ENCODE results near the gene SALL1. TPM values are rescaled to one million over a fixed set of nuclear protein-coding genes. Genes with fewer than 3 reads are reported as not detected.

The SALL1 gene
- total RNA-seq, 1 experiment from 2014 or later, result 101 TPM

DNA sequence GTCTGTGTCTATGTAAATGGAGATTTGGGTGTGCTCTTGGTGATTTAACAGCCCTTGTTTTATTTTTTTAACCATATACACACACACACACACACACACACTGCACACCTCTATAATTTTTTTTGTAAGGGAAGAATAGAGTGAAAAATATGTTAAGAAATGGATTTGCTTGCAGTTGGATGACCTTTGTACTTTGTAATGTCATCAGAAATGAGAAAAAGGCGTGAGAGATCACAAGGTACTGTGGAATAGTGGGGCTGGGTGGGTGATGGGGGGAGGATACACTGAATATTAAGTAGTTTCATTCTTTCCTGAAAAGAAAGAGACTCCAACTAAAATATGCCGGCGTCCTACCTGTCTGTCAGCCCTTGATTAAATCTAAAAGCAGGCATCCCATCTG is 38.7 kb downstream of the SALL1 start:
- no peaks in the 10 kb centered on the region for H3K9me3 ChIP-seq (ENCODE audit: control insufficient read depth, low read depth, low read length)
- H4K91ac ChIP-seq (ENCODE audit: insufficient read length, low read depth, low read length), result no peak overlapping the region
- no peak overlapping the region for H3K4me2 ChIP-seq (ENCODE audit: insufficient read depth, insufficient read length, low read length)
- no CpG with 5 or more reads among the region's 3 CpGs for whole genome bisulfite sequencing (ENCODE audit: extremely low coverage, insufficient read length, low lambda C conversion rate)
- no peak overlapping the region for H2BK12ac ChIP-seq (ENCODE audit: insufficient read length, low read depth, low read length)
- no peak overlapping the region for H2BK5ac ChIP-seq (ENCODE audit: insufficient read length, low read length)
- no peak overlapping the region for H3K4ac ChIP-seq (ENCODE audit: low read depth, low read length)
- no peak overlapping the region for H4K5ac ChIP-seq (ENCODE audit: insufficient read length, low read depth, low read length)
- H4K8ac ChIP-seq (replicated peaks; ENCODE audit: insufficient read length, low read depth, low read length), result no peak overlapping the region
- no peaks in the 10 kb centered on the region; the same call in 1 of the 2 replicates for H3K4me1 ChIP-seq (ENCODE audit: insufficient read depth, low read length)
- peaks cover 4% of the 10 kb centered on the region for H3K23me2 ChIP-seq (ENCODE audit: insufficient read length, low read depth, low read length, poor library complexity, severe bottlenecking)
- TF ChIP-seq, protein P1, sequence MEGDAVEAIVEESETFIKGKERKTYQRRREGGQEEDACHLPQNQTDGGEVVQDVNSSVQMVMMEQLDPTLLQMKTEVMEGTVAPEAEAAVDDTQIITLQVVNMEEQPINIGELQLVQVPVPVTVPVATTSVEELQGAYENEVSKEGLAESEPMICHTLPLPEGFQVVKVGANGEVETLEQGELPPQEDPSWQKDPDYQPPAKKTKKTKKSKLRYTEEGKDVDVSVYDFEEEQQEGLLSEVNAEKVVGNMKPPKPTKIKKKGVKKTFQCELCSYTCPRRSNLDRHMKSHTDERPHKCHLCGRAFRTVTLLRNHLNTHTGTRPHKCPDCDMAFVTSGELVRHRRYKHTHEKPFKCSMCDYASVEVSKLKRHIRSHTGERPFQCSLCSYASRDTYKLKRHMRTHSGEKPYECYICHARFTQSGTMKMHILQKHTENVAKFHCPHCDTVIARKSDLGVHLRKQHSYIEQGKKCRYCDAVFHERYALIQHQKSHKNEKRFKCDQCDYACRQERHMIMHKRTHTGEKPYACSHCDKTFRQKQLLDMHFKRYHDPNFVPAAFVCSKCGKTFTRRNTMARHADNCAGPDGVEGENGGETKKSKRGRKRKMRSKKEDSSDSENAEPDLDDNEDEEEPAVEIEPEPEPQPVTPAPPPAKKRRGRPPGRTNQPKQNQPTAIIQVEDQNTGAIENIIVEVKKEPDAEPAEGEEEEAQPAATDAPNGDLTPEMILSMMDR (conservative IDR thresholded peaks at IDR 0.05), result no peak
- H2AK5ac ChIP-seq (ENCODE audit: insufficient read length, low read length), result no peak overlapping the region
- no peak overlapping the region for H3K56ac ChIP-seq (ENCODE audit: insufficient read length, low read depth, low read length)
- Mint-ChIP-seq H3K4me1 (peaks cover 41 to 49% of the 10 kb centered on the region in 2 experiments), H3K36me3 (ENCODE audit: insufficient read depth in 1 of 3, low read depth in 3 of 3) (peaks cover 0 to 5% (median 3%) of the 10 kb centered on the region in 3 experiments; a peak in 2 of 7 replicates), H3K4me3 (peak overlapping the region in 1 of 2 experiments; percentile 28; a peak in 2 of 5 replicates), H3K9me3 (peaks cover 3 to 6% of the 10 kb centered on the region in 2 experiments; a peak in 3 of 5 replicates), H3K27me3 (ENCODE audit: low read depth) (peaks cover 47% of the 10 kb centered on the region), H3K27ac (no peak overlapping the region)
- no peak overlapping the region for H3K14ac ChIP-seq (ENCODE audit: insufficient read depth, low read length)
- no peak overlapping the region for H3T11ph ChIP-seq (ENCODE audit: low read length)
- H3K9ac ChIP-seq (ENCODE audit: extremely low read depth, insufficient read length, low read length), result no peak overlapping the region
- no peak overlapping the region for H3K18ac ChIP-seq (ENCODE audit: insufficient read length, low read depth, low read length)
- H2BK15ac ChIP-seq (ENCODE audit: low read depth, low read length), result no peak overlapping the region
- no peak overlapping the region for H3K23ac ChIP-seq (ENCODE audit: insufficient read length, low read depth, low read length)
- H3K27ac ChIP-seq (ENCODE audit: insufficient read length, low read depth, low read length), result no peak overlapping the region
- H3K27me3 ChIP-seq (ENCODE audit: insufficient read depth, low read length), result peaks cover 5% of the 10 kb centered on the region; the same call in 1 of the 2 replicates
- H3K79me2 ChIP-seq (ENCODE audit: insufficient read depth, low read length), result no peaks in the 10 kb centered on the region
- no peak overlapping the region for H2AFZ ChIP-seq (ENCODE audit: low read length)
- H4K20me1 ChIP-seq (ENCODE audit: control insufficient read depth, insufficient read depth, insufficient read length), result no peaks in the 10 kb centered on the region
- H3K79me1 ChIP-seq (ENCODE audit: insufficient read depth, low read depth, low read length, poor library complexity, severe bottlenecking), result no peaks in the 10 kb centered on the region
- no peak overlapping the region for H2BK120ac ChIP-seq (ENCODE audit: low read depth, low read length, poor library complexity, severe bottlenecking)
- DNase-seq, result no peak
- H2BK20ac ChIP-seq (ENCODE audit: low read depth, low read length, poor library complexity, severe bottlenecking), result no peak overlapping the region
